Spleen (tissue), 11 donors: Measurements from ENCODE around the gene CD79A. TPM values are rescaled to one million over a fixed set of nuclear protein-coding genes. Genes with fewer than 3 reads are reported as not detected.

ENCODE experiments used
- DNase-seq: peaks from one replicate; pipeline ENCODE4 v3.0.0-alpha.2; 2020
- H3K27ac ChIP-seq, 8 donors: fragments of 200-600 bp; sonication (generic) in 7 of 8; 1 replicate in 4 of 8; 2 replicates in 4 of 8; pipeline versions ENCODE4 v1.5.0 to v1.8.0; 2016 to 2021; ENCODE audit warnings: inconsistent platforms in 4 of 8, mild to moderate bottlenecking in 4 of 8, moderate library complexity in 1 of 8
- H3K27me3 ChIP-seq, 7 donors: fragments of 200-600 bp; sonication (generic) in 6 of 7; replicated peaks in 1 of 7; 1 replicate in 4 of 7; 2 replicates in 3 of 7; pipeline versions ENCODE4 v1.5.0 to v1.8.0; 2016 to 2021; ENCODE audit warnings: inconsistent platforms in 3 of 7, mild to moderate bottlenecking in 1 of 7
- H3K36me3 ChIP-seq, 6 donors: fragments of 200-600 bp; sonication (generic) in 5 of 6; 1 replicate in 4 of 6; 2 replicates in 2 of 6; pipeline versions ENCODE4 v1.5.0 to v1.8.0; 2016 to 2021; ENCODE audit warnings: inconsistent platforms in 2 of 6
- H3K4me1 ChIP-seq, 6 donors: fragments of 200-600 bp; sonication (generic) in 5 of 6; 1 replicate in 3 of 6; 2 replicates in 3 of 6; pipeline versions ENCODE4 v1.5.0 to v1.8.0; 2016 to 2021; ENCODE audit warnings: inconsistent platforms in 3 of 6
- H3K4me3 ChIP-seq, 8 donors: fragments of 200-600 bp; sonication (generic) in 7 of 8; 1 replicate in 4 of 8; 2 replicates in 4 of 8; pipeline versions ENCODE4 v1.5.0 to v1.8.0; 2016 to 2021; ENCODE audit warnings: inconsistent platforms in 4 of 8, mild to moderate bottlenecking in 4 of 8, moderate library complexity in 2 of 8
- H3K9me3 ChIP-seq, 8 donors: fragments of 200-600 bp; sonication (generic) in 7 of 8; 1 replicate in 4 of 8; 2 replicates in 4 of 8; pipeline versions ENCODE4 v1.5.0 to v1.8.0; 2016 to 2021; ENCODE audit warnings: inconsistent platforms in 4 of 8
- CTCF ChIP-seq, 11 experiments: fragments of 200-600 bp in 7 of 11; fragments of 450-650 bp in 4 of 11; sonication (generic) in 4 of 11; IDR thresholded peaks in 8 of 11; conservative IDR thresholded peaks in 3 of 11; 1 replicate in 7 of 11; 2 replicates in 4 of 11; pipeline versions ENCODE4 v1.4.0 to v1.8.0; 2016 to 2021; ENCODE audit warnings: antibody characterized with exemption in 11 of 11, inconsistent platforms in 4 of 11, mild to moderate bottlenecking in 1 of 11
- POLR2A ChIP-seq, 3 donors: fragments of 450-650 bp; IDR thresholded peaks; one replicate each; pipeline ENCODE4 v1.5.1; 2017; ENCODE audit warnings: antibody characterized with exemption in 3 of 3, mild to moderate bottlenecking in 1 of 3
- POLR2AphosphoS5 ChIP-seq, 3 donors: sonication (generic); formaldehyde crosslinking; IDR thresholded peaks; one replicate each; pipeline ENCODE4 v1.5.1; 2017; ENCODE audit warnings: antibody characterized with exemption in 3 of 3
- WGBS, 5 donors: extraction: QIAGEN DNeasy Blood & Tissue Kit in 3 of 5; methylation state at CpG; one replicate each; pipeline versions ENCODE4 v1.1.5 to v1.1.7; 2013 to 2018; 5-methylcytosine and 5-hydroxymethylcytosine counted together
- intact Hi-C: fragments of 100-400 bp; cut with DNase I; formaldehyde crosslinking; loops from one replicate; pipeline ENCODE4 v1.15.0; 2023; ENCODE audit warnings: low total_unique reads
- polyA plus RNA-seq, 3 donors: library from polyadenylated mRNA; stranded (reverse); fragments of 200-250 nt; gene quantifications; one replicate each; pipeline ENCODE4 v1.2.1, GENCODE V29; 2013
- total RNA-seq, 7 donors: library from RNA; depleted of rRNA in 3 of 7; stranded (reverse); fragments of >200 nt in 3 of 7; fragmentation: NEBNext Ultra II Directional in 4 of 7; extraction: Animal tissue kit (Norgen Biotek cat#: 25700) in 4 of 7; gene quantifications; one replicate each; pipeline versions ENCODE4 v1.1.0 to v1.2.1, GENCODE V29; 2016 to 2021
- donor health status: healthy with polysubstance abuse.
- donor health status: DM: no; HTN: no; CAD: no; lungs with moderate emphysema.
- donor health status: DM: no; HTN: no; CAD: no.
- donor health status: Bipolar disorder and iron deficiency.
- donor health status: healthy.
- donor health status: DM: no; HTN: no; CAD: no.
- donor health status: DM: yes; HTN: yes; CAD: no.

The CD79A gene
- total and polyA plus RNA-seq, 10 donors: 222 to 1,033 (median 311) TPM

- Histone ChIP-seq H3K9me3 (no peaks in the 10 kb centered on the region), H3K36me3 (no peaks in the 10 kb centered on the region), H3K4me3 (no peak overlapping the region), H3K27me3 (peaks cover 0 to 7% (median 0%) of the 10 kb centered on the region in 7 donors), H3K4me1 (no peaks in the 10 kb centered on the region), H3K27ac (no peak overlapping the region)
- 49 to 68% (median 56%) methylated on average over 4 of the region's 4 CpGs for WGBS, 5 donors
- intact Hi-C loops: no loop called here
- no peak for DNase-seq
- TF ChIP-seq CTCF (IDR thresholded peaks at IDR 0.05 in 8 of 11, conservative IDR thresholded peaks at IDR 0.05 in 3 of 11) (no peak), POLR2A (IDR thresholded peaks at IDR 0.05) (no peak), POLR2AphosphoS5 (IDR thresholded peaks at IDR 0.05) (no peak)
Observed at GRCh38 chr19:41851456-41851855, 25.6 kb upstream of the CD79A start.

- DNase-seq: no peak
- Histone ChIP-seq H3K4me1 (no peaks in the 10 kb centered on the region), H3K36me3 (no peaks in the 10 kb centered on the region), H3K27me3 (peaks cover 0 to 3% (median 0%) of the 10 kb centered on the region in 7 donors), H3K9me3 (no peaks in the 10 kb centered on the region), H3K4me3 (no peak overlapping the region), H3K27ac (no peak overlapping the region)
- 45 to 90% (median 71%) methylated on average over 2 of the region's 2 CpGs for WGBS, 5 donors
- intact Hi-C loops: no loop called here
- TF ChIP-seq CTCF (IDR thresholded peaks at IDR 0.05 in 8 of 11, conservative IDR thresholded peaks at IDR 0.05 in 3 of 11) (no peak), POLR2A (IDR thresholded peaks at IDR 0.05) (no peak), POLR2AphosphoS5 (IDR thresholded peaks at IDR 0.05) (no peak)
Observed at GRCh38 chr19:41853344-41853743, 23.7 kb upstream of the CD79A start.

- peaks cover 0 to 3% (median 0%) of the 10 kb centered on the region in 7 donors for H3K27me3 ChIP-seq
- intact Hi-C loops: no loop called here
- no peak overlapping the region for H3K4me3 ChIP-seq
- DNase-seq: no peak
- peaks cover 0 to 3% (median under 1%) of the 10 kb centered on the region in 6 donors for H3K4me1 ChIP-seq
- no peaks in the 10 kb centered on the region for H3K9me3 ChIP-seq
- TF ChIP-seq CTCF (IDR thresholded peaks at IDR 0.05 in 8 of 11, conservative IDR thresholded peaks at IDR 0.05 in 3 of 11) (no peak), POLR2A (IDR thresholded peaks at IDR 0.05) (no peak), POLR2AphosphoS5 (IDR thresholded peaks at IDR 0.05) (no peak)
- 42 to 53% (median 48%) methylated on average over 2 of the region's 2 CpGs for WGBS, 5 donors
- no peak overlapping the region for H3K27ac ChIP-seq
- H3K36me3 ChIP-seq: no peaks in the 10 kb centered on the region
Observed at GRCh38 chr19:41853768-41854167, 23.3 kb upstream of the CD79A start.

GRCh38 chr19:41859213-41859617 lies 17.9 kb upstream of the CD79A start:
- DNase-seq: no peak
- Histone ChIP-seq H3K36me3 (peaks cover 4 to 35% (median 31%) of the 10 kb centered on the region in 6 donors), H3K27ac (peak overlapping the region; percentile 92 to 99 (median 96)), H3K4me3 (peak overlapping the region in 6 of 8 donors; percentile 58 to 99 (median 98)), H3K9me3 (no peaks in the 10 kb centered on the region), H3K27me3 (no peaks in the 10 kb centered on the region), H3K4me1 (peaks cover 31 to 50% (median 46%) of the 10 kb centered on the region in 6 donors)
- WGBS, 5 donors: 2 to 4% (median 4%) methylated on average over 8 of the region's 8 CpGs
- TF ChIP-seq POLR2A (IDR thresholded peaks at IDR 0.05) (no peak), POLR2AphosphoS5 (IDR thresholded peaks at IDR 0.05) (no peak), CTCF (IDR thresholded peaks at IDR 0.05 in 8 of 11, conservative IDR thresholded peaks at IDR 0.05 in 3 of 11) (no peak)
- intact Hi-C loops: no loop called here
